H1 (cell line): ENCODE results near the gene UPK3B. TPM values are rescaled to one million over a fixed set of nuclear protein-coding genes. Genes with fewer than 3 reads are reported as not detected.
"Not testable (repeated sequence)": the region's sequence is repeated elsewhere in the genome, so short reads cannot be mapped to it uniquely, and the experiment has no call there.

ENCODE experiments used
- CTCF ChIA-PET: fragments of 300-600 bp; sonication (Branson Sonifier 250); formaldehyde crosslinking; loops from one replicate; lab custom pipeline; 2021; ENCODE audit not compliant: partially characterized antibody; lab: Charles Lee
- POLR2A ChIA-PET: fragments of 300-600 bp; sonication (Branson Sonifier 250); formaldehyde crosslinking; loops from one replicate; lab custom pipeline; 2021; ENCODE audit warnings: inconsistent platforms; ENCODE audit not compliant: partially characterized antibody; lab: Charles Lee
- DNase-seq, 2 experiments: peaks; one replicate each; pipeline versions ENCODE4 v3.0.0 to v3.0.0-alpha.2; 2010 to 2022; ENCODE audit warnings: low spot score in 2 of 2, low read depth in 1 of 2, mixed read lengths in 1 of 2
- FAIRE-seq: peaks from 2 replicates; lab custom pipeline; 2011; peaks lifted over from hg19 to GRCh38; lab: Jason Lieb, UNC
- H2AFZ ChIP-seq: 2 replicates; pipeline ENCODE4 v1.8.1; 2012; ENCODE audit warnings: low read length, inconsistent platforms
- H2AK5ac ChIP-seq: 2 replicates; pipeline ENCODE4 v1.6.1; 2013; ENCODE audit warnings: low read depth, low read length
- H2BK120ac ChIP-seq: replicated peaks from 2 replicates; pipeline ENCODE3; 2013; ENCODE audit warnings: low read depth, low read length, inconsistent platforms
- H2BK12ac ChIP-seq: 2 replicates; pipeline ENCODE4 v1.6.1; 2013; ENCODE audit warnings: low read depth, low read length
- H2BK15ac ChIP-seq: 2 replicates; pipeline ENCODE4 v1.6.1; 2013; ENCODE audit warnings: low read length
- H2BK20ac ChIP-seq: 2 replicates; pipeline ENCODE4 v1.6.1; 2013; ENCODE audit warnings: low read length
- H2BK5ac ChIP-seq: 2 replicates; pipeline ENCODE4 v1.6.1; 2013; ENCODE audit warnings: low read depth, low read length
- H3K14ac ChIP-seq: 2 replicates; pipeline ENCODE4 v1.6.1; 2013; ENCODE audit warnings: inconsistent platforms; ENCODE audit not compliant: insufficient read length
- H3K18ac ChIP-seq: 2 replicates; pipeline ENCODE4 v1.6.1; 2013; ENCODE audit warnings: low read length; ENCODE audit errors: extremely low read depth
- H3K23ac ChIP-seq: 2 replicates; pipeline ENCODE4 v1.6.1; 2013; ENCODE audit warnings: inconsistent platforms; ENCODE audit not compliant: insufficient read length
- H3K23me2 ChIP-seq: 2 replicates; pipeline ENCODE4 v1.6.1; 2013; ENCODE audit warnings: low read depth, low read length
- H3K27ac ChIP-seq: 2 replicates; pipeline ENCODE4 v1.6.1; 2011; ENCODE audit warnings: low read depth, low read length, inconsistent platforms
- H3K27me3 ChIP-seq, 4 experiments: replicated peaks in 1 of 4; 1 replicate in 1 of 4; 2 replicates in 3 of 4; pipeline versions ENCODE4 v1.6.1 to v1.8.1; 2011 to 2013; ENCODE audit warnings: low read length in 3 of 4, mild to moderate bottlenecking in 3 of 4, inconsistent platforms in 2 of 4, mixed read lengths in 2 of 4, moderate library complexity in 1 of 4; ENCODE audit not compliant: control insufficient read depth in 3 of 4, insufficient read depth in 3 of 4; ENCODE audit errors: extremely low read depth in 1 of 4
- H3K36me3 ChIP-seq, 4 experiments: 2 replicates each; pipeline versions ENCODE4 v1.6.1 to v1.8.1; 2011 to 2013; ENCODE audit warnings: mild to moderate bottlenecking in 4 of 4, low read length in 3 of 4, moderate library complexity in 2 of 4, control low read depth in 1 of 4, inconsistent platforms in 1 of 4; ENCODE audit not compliant: insufficient read depth in 4 of 4, control insufficient read depth in 2 of 4
- H3K4ac ChIP-seq: replicated peaks from 2 replicates; pipeline ENCODE3; 2013; ENCODE audit warnings: low read length, low read depth, mixed read lengths, inconsistent platforms; ENCODE audit not compliant: insufficient read length
- H3K4me1 ChIP-seq, 4 experiments: replicated peaks in 1 of 4; 1 replicate in 1 of 4; 2 replicates in 3 of 4; pipeline versions ENCODE4 v1.6.1 to v1.8.1; 2011 to 2013; ENCODE audit warnings: low read length in 3 of 4, inconsistent platforms in 2 of 4, mixed read lengths in 1 of 4; ENCODE audit not compliant: insufficient read depth in 4 of 4, control insufficient read depth in 3 of 4
- H3K4me2 ChIP-seq, 2 experiments: 2 replicates each; pipeline versions ENCODE4 v1.6.1 to v1.8.1; 2011 to 2013; ENCODE audit warnings: low read depth in 2 of 2, low read length in 2 of 2, control low read depth in 1 of 2, inconsistent platforms in 1 of 2, mild to moderate bottlenecking in 1 of 2; ENCODE audit not compliant: insufficient read depth in 1 of 2
- H3K4me3 ChIP-seq, 4 experiments: fragments of 200-600, 300-600 bp in 1 of 4; sonication (generic), shearing (Covaris generic), sonication (Bioruptor Twin) in 1 of 4; 2 replicates each; pipeline versions ENCODE4 v1.5.1 to v1.8.1; 2011 to 2016; ENCODE audit warnings: low read length in 4 of 4, low read depth in 3 of 4, control low read depth in 2 of 4, inconsistent platforms in 2 of 4, mild to moderate bottlenecking in 2 of 4, mixed read lengths in 1 of 4, moderate library complexity in 1 of 4; ENCODE audit not compliant: insufficient read depth in 2 of 4; ENCODE audit errors: extremely low read depth in 1 of 4
- H3K56ac ChIP-seq: replicated peaks from 2 replicates; pipeline ENCODE3; 2013; ENCODE audit warnings: low read depth, mild to moderate bottlenecking, mixed read lengths, low read length, inconsistent platforms; ENCODE audit not compliant: insufficient read length
- H3K79me1 ChIP-seq: 2 replicates; pipeline ENCODE4 v1.6.1; 2013; ENCODE audit warnings: low read depth, low read length, control low read depth
- H3K79me2 ChIP-seq, 2 experiments: 2 replicates each; pipeline versions ENCODE4 v1.6.1 to v1.8.1; 2012 to 2013; ENCODE audit warnings: low read length in 2 of 2, mild to moderate bottlenecking in 2 of 2, inconsistent platforms in 1 of 2; ENCODE audit not compliant: insufficient read depth in 2 of 2, control insufficient read depth in 1 of 2
- H3K9ac ChIP-seq, 4 experiments: replicated peaks in 1 of 4; 1 replicate in 1 of 4; 2 replicates in 3 of 4; pipeline versions ENCODE4 v1.6.1 to v1.8.1; 2011 to 2013; ENCODE audit warnings: low read depth in 3 of 4, low read length in 3 of 4, control low read depth in 2 of 4, mild to moderate bottlenecking in 2 of 4, moderate library complexity in 2 of 4, inconsistent platforms in 1 of 4; ENCODE audit errors: extremely low read depth in 1 of 4
- H3K9me3 ChIP-seq, 2 experiments: 2 replicates each; pipeline versions ENCODE4 v1.6.1 to v1.8.1; 2012 to 2013; ENCODE audit warnings: mild to moderate bottlenecking in 2 of 2, moderate library complexity in 2 of 2, control low read depth in 1 of 2, inconsistent platforms in 1 of 2, low read depth in 1 of 2, low read length in 1 of 2, mixed read lengths in 1 of 2; ENCODE audit not compliant: insufficient read depth in 2 of 2
- H4K20me1 ChIP-seq, 2 experiments: replicated peaks in 1 of 2; 2 replicates each; pipeline versions ENCODE3 to v1.8.1; 2011 to 2013; ENCODE audit warnings: inconsistent platforms in 2 of 2, low read length in 2 of 2, mild to moderate bottlenecking in 1 of 2; ENCODE audit not compliant: insufficient read depth in 2 of 2, control insufficient read depth in 1 of 2
- H4K5ac ChIP-seq: 2 replicates; pipeline ENCODE4 v1.6.1; 2013; ENCODE audit warnings: low read length, low read depth, mixed read lengths, inconsistent platforms; ENCODE audit not compliant: insufficient read length
- H4K8ac ChIP-seq: 2 replicates; pipeline ENCODE4 v1.8.0; 2013; ENCODE audit warnings: mild to moderate bottlenecking, moderate library complexity, low read length, inconsistent platforms; ENCODE audit not compliant: insufficient read depth; ENCODE audit errors: extremely low read depth
- H4K91ac ChIP-seq: replicated peaks from 2 replicates; pipeline ENCODE3; 2013; ENCODE audit warnings: low read length, mixed read lengths, inconsistent platforms; ENCODE audit not compliant: insufficient read length
- FOSL1 ChIP-seq: IDR thresholded peaks from 2 replicates; pipeline ENCODE4 v1.6.1; 2011; ENCODE audit warnings: mild to moderate bottlenecking, low read depth, low read length, moderate library complexity; ENCODE audit not compliant: insufficient read depth
- JUND ChIP-seq: IDR thresholded peaks from 2 replicates; pipeline ENCODE4 v1.6.1; 2011; ENCODE audit warnings: mild to moderate bottlenecking, improper control_type of control experiment, low read length
- SIN3A ChIP-seq, 2 experiments: IDR thresholded peaks in 1 of 2; conservative IDR thresholded peaks in 1 of 2; 2 replicates each; pipeline ENCODE4 v1.6.1; 2011 to 2012; ENCODE audit warnings: low read length in 2 of 2, improper control_type of control experiment in 1 of 2, low read depth in 1 of 2, mild to moderate bottlenecking in 1 of 2
- TCF12 ChIP-seq: IDR thresholded peaks from 2 replicates; pipeline ENCODE4 v1.6.1; 2011; ENCODE audit warnings: low read depth, mild to moderate bottlenecking, low read length
- WGBS, 2 experiments: shearing (Covaris generic) in 1 of 2; methylation state at CpG; one replicate each; pipeline versions ENCODE4 v1.1.6 to v1.1.7; 2013 to 2015; ENCODE audit warnings: low lambda C conversion rate in 2 of 2, mixed read lengths in 2 of 2, inconsistent platforms in 1 of 2, low coverage in 1 of 2, missing lambda C conversion rate in 1 of 2; ENCODE audit not compliant: insufficient replicate concordance in 2 of 2, insufficient coverage in 1 of 2, insufficient read length in 1 of 2; ENCODE audit errors: extremely low coverage in 1 of 2, missing lambda C conversion rate in 1 of 2; 5-methylcytosine and 5-hydroxymethylcytosine counted together
- polyA plus RNA-seq, 7 experiments: library from polyadenylated mRNA; depleted of rRNA in 3 of 7; stranded (reverse) in 5 of 7; unstranded in 2 of 7; fragments of >200 nt in 5 of 7; fragments of 200-250 nt in 2 of 7; gene quantifications; 1 replicate in 5 of 7; 2 replicates in 1 of 7; 4 replicates in 1 of 7; pipeline versions ENCODE4 v1.2.1 to v1.2.3, GENCODE V29; 2011 to 2013; ENCODE audit warnings: missing spikeins in 2 of 7, mixed read lengths in 2 of 7
- total RNA-seq: library from RNA; stranded (reverse); fragmentation: NEBNext Ultra II Directional; extraction: Animal tissue kit (Norgen Biotek cat#: 25700); gene quantifications from 2 replicates; pipeline ENCODE4 v1.2.1, GENCODE V29; 2021

The UPK3B gene
- total and polyA plus RNA-seq, 2 of the 8 experiments (the other 6 are each of a cell fraction or from before 2014, with no cell fraction given), result 5.9 to 20.6 TPM

DNA sequence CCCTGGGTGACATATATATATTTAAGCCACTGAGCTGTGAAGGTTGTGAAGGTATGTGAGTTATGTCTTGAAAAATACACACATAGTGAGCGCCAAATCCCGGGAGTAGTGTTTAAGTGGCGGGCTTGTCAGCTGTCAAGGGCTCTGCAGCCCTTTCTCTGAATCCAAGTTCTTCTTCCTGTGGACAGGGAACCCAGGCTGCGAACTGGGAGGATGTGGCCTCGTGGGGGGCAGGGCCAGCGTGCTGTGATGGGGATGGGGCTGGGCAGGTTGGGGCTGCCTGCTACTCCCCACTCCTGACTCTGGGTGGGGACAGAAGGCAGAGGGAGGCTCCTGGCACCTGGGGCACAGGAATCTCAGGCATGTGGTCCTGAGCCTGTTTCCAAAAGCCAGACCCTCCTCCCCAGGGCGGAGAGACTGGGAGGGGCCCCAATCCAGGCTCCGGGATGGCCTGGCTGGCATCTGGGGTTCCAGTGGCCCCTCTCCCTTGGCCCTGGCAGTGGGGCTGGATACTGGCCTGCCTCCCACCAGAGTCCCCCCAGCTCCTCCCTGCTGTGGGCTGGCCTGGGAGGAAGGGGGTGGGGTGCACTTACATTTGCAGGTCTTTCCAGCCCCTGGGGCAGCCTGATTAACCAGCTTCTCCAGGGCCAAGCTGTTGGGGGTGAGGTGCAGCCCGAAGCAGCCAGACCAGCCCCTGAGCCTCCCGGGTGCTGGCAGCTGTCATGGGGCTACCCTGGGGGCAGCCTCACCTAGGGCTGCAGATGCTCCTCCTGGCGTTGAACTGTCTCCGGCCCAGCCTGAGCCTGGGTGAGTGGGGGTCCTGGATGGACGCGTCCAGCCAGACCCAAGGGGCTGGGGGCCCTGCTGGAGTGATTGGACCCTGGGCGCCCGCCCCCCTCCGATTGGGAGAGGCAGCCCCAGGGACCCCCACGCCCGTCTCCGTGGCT lies at the start of gene UPK3B (continued):
- TF ChIP-seq TCF12 (0 out of 2 replicates have a peak, but pooled peaks have one; percentile 25), FOSL1 (no peak), JUND (no peak), SIN3A (conservative IDR thresholded peaks at IDR 0.05 in 1 of 2, IDR thresholded peaks at IDR 0.05 in 1 of 2; ENCODE audit: low read depth in 1 of 2, low read length in 2 of 2) (0 out of 4 replicates have a peak, but pooled peaks of 1 of the 2 experiments have one; percentile 46)

DNA sequence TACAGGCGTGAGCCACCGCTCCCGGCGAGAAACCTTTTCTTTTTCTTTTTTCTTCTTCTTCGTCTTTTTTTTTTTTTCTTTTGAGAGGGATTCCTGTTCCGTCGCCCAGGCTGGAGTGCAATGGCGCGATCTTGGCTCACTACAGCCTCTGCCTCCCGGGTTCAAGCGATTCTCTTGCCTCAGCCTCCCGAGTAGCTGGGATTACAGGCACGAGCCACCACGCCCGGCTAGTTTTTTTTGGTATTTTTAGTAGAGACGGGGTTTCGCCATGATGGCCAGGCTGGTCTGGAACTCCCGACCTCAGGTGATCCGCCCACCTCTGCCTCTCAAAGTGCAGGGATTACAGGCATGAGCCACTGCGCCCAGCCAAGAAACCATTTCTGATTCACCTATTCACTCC lies 49.6 kb upstream of the UPK3B start:
- H3K79me1 ChIP-seq, H2AFZ ChIP-seq, H2BK5ac ChIP-seq, H3K27me3 ChIP-seq, H3K4me3 ChIP-seq, CTCF ChIA-PET, H3K56ac ChIP-seq, H3K23ac ChIP-seq, DNase-seq, H3K14ac ChIP-seq, H3K4ac ChIP-seq, H3K79me2 ChIP-seq, H3K27ac ChIP-seq, POLR2A ChIA-PET, H3K4me1 ChIP-seq, H2AK5ac ChIP-seq, H4K91ac ChIP-seq, H3K9me3 ChIP-seq, FAIRE-seq, H2BK15ac ChIP-seq, H2BK20ac ChIP-seq, H2BK120ac ChIP-seq, H4K8ac ChIP-seq, H4K20me1 ChIP-seq, H2BK12ac ChIP-seq, H3K36me3 ChIP-seq, H3K9ac ChIP-seq, H3K23me2 ChIP-seq, H3K18ac ChIP-seq, H3K4me2 ChIP-seq, H4K5ac ChIP-seq: not testable (repeated sequence)
- WGBS, 2 experiments, result 98% methylated on average over 9 of the region's 20 CpGs; no CpG with 5 or more reads in 1 of the 2 experiments
